Epithelial cell of prostate (primary cell): ENCODE measurements around the gene STK32A.
"Not testable (repeated sequence)": the region's sequence is repeated elsewhere in the genome, so short reads cannot be mapped to it uniquely, and the experiment has no call there.

Source experiments
- DNase-seq: peaks from one replicate; pipeline ENCODE4 v3.0.0-alpha.2; 2011; ENCODE audit warnings: low read depth, low spot score
- H3K27ac ChIP-seq: fragments of 450-650 bp; 2 replicates; pipeline ENCODE4 v1.5.1; 2017; ENCODE audit warnings: mild to moderate bottlenecking

The STK32A gene

GRCh38 chr5:147234825-147235635, at the start of gene STK32A:
Gene STK32A, plus strand, starts transcription at chr5:147235026. Its CDS starts 4,609 bp downstream, at chr5:147239635.
- DNase-seq: peak; percentile 40
- peak within 1 kb of the TSS; percentile 5 for H3K27ac ChIP-seq

GRCh38 chr5:147187099-147187540, 47.7 kb upstream of the STK32A start:
- DNase-seq: no peak
- H3K27ac ChIP-seq: no peak overlapping the region

- H3K27ac ChIP-seq: no peak overlapping the region
- no peak for DNase-seq
These were observed 46.4 kb upstream of the STK32A start for GRCh38 chr5:147188200-147189108.

GRCh38 chr5:147189109-147189424, 45.8 kb upstream of the STK32A start:
- no peak for DNase-seq
- H3K27ac ChIP-seq: no peak overlapping the region

- DNase-seq: no peak
- no peak overlapping the region for H3K27ac ChIP-seq
These were observed 44.5 kb upstream of the STK32A start for GRCh38 chr5:147190331-147190730.

- no peak overlapping the region for H3K27ac ChIP-seq
- no peak for DNase-seq
These were observed 41.7 kb upstream of the STK32A start for GRCh38 chr5:147193123-147193522.

GRCh38 chr5:147200004-147200403, 34.8 kb upstream of the STK32A start:
- no peak for DNase-seq
- no peak overlapping the region for H3K27ac ChIP-seq

GRCh38 chr5:147203213-147203612, 31.6 kb upstream of the STK32A start:
- DNase-seq: no peak
- no peak overlapping the region for H3K27ac ChIP-seq

- no peak for DNase-seq
- H3K27ac ChIP-seq: no peak overlapping the region
These were observed 30.2 kb upstream of the STK32A start for GRCh38 chr5:147204576-147204975.

- no peak overlapping the region for H3K27ac ChIP-seq
- DNase-seq: no peak
These were observed 26.7 kb upstream of the STK32A start for GRCh38 chr5:147208134-147208533.

GRCh38 chr5:147216552-147217154, 18.2 kb upstream of the STK32A start:
- H3K27ac ChIP-seq: no peak overlapping the region
- DNase-seq: no peak

- DNase-seq: no peak
- no peak overlapping the region for H3K27ac ChIP-seq
These were observed 11.5 kb upstream of the STK32A start for GRCh38 chr5:147223343-147223742.

- no peak overlapping the region for H3K27ac ChIP-seq
- no peak for DNase-seq
These were observed 10.7 kb upstream of the STK32A start for GRCh38 chr5:147223948-147224791.

GRCh38 chr5:147225938-147226337, 8.9 kb upstream of the STK32A start:
- H3K27ac ChIP-seq: no peak overlapping the region
- no peak for DNase-seq

- no peak overlapping the region for H3K27ac ChIP-seq
- no peak for DNase-seq
These were observed 8.3 kb upstream of the STK32A start for GRCh38 chr5:147226512-147226911.

GRCh38 chr5:147234239-147234824, 494 bp upstream of the STK32A start:
- H3K27ac ChIP-seq: no peak overlapping the region
- no peak for DNase-seq

GRCh38 chr5:147240266-147240985, 5.6 kb downstream of the STK32A start:
- no peak for DNase-seq
- no peak overlapping the region for H3K27ac ChIP-seq

- DNase-seq, H3K27ac ChIP-seq: not testable (repeated sequence)
These were observed 8.4 kb downstream of the STK32A start for GRCh38 chr5:147243238-147243637.
